NCI-H2227 (cell line): ENCODE measurements around the gene NOC2L.
A peak's percentile ranks its signal among the peaks of the same experiment; 100 is the strongest.

Experiments
- DNase-seq: peaks from one replicate; lab custom pipeline; 2025; ENCODE audit not compliant: unreplicated experiment; lab: John Stamatoyannopoulos, UW

The NOC2L gene

GRCh38 chr1:943545-944340 is 15.3 kb downstream of the NOC2L start:
- DNase-seq = no peak

GRCh38 chr1:942864-943533 is 16.1 kb downstream of the NOC2L start:
- peak; percentile 70 for DNase-seq

GRCh38 chr1:942411-942821 is 16.6 kb downstream of the NOC2L start:
- peak; percentile 58 for DNase-seq

GRCh38 chr1:941588-942383 is 17.3 kb downstream of the NOC2L start:
- peak; percentile 97 for DNase-seq

DNA sequence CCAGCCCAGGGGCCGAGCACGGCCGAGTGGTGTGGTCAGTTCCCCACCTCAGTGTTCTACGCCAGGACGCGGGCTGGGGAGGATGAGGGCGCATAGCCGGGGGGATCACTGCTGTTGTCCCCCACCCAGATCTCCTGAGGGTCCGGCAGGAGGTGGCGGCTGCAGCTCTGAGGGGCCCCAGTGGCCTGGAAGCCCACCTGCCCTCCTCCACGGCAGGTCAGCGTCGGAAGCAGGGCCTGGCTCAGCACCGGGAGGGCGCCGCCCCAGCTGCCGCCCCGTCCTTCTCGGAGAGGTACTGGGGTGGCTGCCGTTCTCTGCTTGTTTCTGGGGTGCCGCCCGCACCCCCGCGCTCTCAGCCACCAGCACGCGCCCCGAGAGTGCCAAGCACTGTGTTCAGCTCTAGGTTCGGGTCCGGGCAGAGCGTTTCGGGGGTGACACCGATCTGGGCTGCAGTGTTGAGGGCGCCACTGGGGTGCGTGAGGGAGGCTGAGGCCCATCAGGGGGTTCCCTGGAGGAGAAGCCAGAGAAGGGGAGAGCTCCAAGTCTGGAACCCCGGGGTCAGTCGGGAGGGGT is 18.0 kb downstream of the NOC2L start:
- DNase-seq = no peak

DNA sequence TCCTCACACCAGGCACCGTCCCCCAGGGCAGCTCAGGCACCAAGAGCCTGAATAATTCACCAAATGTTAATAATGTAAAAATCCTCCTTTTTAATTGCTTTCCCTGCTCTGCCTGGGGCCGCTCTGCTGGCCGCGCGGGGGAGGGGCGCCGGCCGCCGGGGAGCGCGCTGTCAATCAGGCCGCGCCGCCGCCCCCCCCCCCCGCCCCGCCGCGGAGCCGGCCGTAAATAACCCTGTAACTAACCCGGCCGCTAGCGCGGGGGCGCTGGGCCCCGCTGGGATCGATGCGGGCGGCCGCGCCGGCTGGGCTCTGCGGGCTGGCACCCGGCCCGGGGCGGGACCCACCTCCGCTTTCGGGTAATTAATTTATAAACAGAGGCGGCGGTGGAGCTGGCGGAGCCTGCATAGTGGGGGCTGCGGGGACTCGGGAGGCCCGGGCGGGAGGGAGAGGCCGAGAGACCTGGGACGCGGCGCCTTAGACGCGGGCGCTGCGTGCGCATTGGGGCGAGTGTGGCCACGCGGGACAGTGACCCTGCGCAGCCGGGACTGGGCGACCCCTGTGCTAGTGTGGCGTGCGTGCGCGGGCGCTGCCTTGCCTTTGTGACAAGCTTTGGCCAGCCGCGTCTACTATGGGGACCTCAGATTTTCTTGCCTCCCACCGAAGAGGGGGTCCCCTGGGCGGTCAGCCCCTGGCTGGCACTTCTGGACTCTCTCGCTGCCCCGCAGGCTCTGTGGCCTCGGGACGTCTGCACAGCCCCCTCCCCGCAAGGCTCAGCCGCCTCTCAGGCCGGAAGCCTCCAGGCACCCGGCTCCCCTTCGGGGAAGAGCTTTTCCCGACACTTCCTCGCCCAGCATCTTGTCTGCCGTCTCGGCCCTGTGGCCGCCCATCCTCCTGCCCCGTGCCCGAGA is 18.7 kb downstream of the NOC2L start:
- peak; percentile 83 for DNase-seq

GRCh38 chr1:939511-940106 is 19.4 kb downstream of the NOC2L start:
- DNase-seq = no peak

DNA sequence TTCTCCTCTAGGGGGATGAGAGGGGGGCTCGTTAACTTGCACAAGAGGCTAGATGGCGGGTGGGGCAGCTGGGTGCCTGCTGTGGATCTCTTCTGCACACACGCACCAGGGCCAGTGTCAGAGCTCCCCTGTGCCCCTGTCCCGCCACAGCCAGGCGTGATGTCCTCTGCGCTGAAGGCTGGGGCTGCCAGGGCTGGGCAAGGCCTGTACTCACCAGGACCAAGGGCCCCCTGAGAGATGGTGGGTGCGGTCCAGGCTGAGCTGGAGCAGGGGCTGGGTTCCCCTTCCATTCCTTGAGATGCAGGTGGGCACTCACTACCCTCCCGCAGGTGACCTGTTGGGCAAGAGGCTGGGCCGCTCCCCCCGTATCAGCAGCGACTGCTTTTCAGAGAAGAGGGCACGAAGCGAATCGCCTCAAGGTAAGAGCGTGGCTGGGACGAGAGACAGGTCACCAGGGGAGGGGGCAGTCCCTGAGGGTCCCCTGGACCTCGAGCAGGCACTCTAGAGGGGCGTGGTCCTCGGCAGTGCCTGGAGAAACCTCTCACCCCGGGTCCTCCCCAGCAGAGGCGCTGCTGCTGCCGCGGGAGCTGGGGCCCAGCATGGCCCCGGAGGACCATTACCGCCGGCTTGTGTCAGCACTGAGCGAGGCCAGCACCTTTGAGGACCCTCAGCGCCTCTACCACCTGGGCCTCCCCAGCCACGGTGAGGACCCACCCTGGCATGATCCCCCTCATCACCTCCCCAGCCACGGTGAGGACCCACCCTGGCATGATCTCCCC is 20.2 kb downstream of the NOC2L start:
- no peak for DNase-seq

- no peak for DNase-seq
Observed at GRCh38 chr1:938088-938683, 20.9 kb downstream of the NOC2L start.

DNA sequence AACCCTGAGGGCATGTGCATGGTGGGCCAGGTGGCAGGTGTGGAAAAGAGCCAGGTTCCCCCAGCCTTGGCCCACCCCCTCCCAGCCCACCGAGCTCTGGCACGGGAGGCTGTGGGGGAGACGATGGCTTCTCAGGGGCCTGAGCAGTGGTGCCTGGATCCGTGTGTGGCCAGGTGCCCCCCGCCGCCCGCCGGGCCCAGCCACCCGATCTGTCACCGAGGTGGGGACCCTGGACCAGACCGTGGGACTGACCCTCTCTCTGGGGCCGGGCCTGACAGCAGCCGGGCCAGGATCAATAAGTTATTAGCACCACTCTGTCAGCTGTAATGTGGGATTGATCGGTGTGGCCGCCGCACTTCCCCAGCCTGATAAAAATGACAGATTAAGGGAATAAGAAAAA is 21.5 kb downstream of the NOC2L start:
- DNase-seq = no peak

GRCh38 chr1:936348-937264 is 22.4 kb downstream of the NOC2L start:
- DNase-seq = no peak

DNA sequence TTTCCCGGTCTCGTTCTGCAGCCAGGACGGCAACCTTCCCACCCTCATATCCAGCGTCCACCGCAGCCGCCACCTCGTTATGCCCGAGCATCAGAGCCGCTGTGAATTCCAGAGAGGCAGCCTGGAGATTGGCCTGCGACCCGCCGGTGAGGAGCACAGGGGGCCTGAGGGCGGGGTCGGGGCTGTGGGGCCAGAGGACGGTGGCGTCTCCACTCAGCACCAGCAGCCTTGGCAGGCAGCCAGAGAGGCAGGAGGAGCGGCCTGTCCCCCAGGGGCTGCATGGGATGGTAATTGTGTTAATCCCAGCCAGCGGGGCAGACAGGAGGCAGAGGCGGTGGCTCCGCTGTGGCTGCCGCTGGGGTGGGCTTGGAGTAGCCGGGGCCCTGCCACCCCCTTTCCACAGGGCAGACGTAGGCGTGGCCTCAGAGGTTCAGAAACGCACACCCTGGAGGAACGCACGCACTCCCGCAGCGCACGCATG is 23.3 kb downstream of the NOC2L start:
- peak; percentile 93 for DNase-seq

GRCh38 chr1:934991-935750 is 23.9 kb downstream of the NOC2L start:
- DNase-seq = no peak

- no peak for DNase-seq
Observed at GRCh38 chr1:933603-933940, 25.5 kb downstream of the NOC2L start.

DNA sequence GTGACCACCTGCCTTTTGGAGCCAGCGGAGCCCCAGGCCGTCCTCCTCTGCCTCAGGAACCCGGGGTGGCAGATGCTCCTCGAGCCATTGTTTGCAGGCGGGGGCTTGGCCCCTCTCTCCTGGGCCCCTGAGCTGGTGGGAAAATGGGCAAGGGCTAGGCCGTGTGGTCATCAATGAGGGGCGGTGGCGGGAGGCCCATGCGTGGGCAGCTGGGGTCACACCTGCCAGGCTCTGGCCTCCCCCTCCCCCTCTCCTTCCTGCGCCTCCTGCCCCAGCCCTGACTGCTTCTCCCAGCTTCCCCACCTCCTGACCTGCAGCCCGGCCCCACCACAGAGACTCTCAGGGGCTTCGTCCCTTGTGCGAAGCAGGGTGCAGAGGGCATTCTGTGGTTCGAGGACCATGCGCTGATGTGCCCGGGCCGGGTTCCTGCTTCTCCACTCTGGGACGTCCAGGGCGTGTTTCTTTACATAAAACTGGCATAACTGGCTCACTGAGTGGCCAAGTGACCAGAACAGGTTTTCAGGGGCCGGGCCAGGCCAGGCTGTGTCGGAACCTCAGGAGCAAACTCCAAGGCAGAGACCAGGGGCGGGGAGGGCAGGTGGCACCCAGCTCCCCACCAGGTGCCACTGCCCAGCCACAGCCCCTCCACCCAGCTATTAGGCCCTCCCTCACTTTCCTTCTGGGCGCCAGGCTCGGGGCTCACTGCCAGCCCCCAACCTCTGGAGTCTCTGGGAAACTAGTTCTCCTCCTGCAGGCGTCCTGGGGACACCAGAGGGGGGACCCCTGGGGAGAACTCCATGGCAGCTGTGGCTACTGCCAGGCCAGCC is 26.1 kb downstream of the NOC2L start:
- no peak for DNase-seq

DNA sequence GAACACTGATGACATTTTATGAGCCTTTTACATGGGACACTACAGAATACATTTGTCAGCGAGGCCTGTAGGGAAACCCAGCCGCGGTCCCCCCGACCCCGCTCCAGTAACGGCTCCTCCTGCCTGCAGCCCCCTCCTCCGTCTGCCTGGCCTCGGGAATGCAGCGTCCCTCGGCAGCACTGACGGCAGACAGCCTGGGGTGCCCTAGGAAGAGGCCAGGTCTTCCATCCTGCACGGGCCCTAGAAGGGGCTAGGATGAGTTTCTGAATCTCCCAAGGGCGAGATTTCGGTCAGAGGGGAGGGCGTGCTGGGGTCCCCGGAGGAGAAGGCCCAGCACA is 26.9 kb downstream of the NOC2L start:
- no peak for DNase-seq
